Effector memory CD8-positive, alpha-beta T cell (primary cell): ENCODE data around the gene ZC3HAV1.
A peak's percentile ranks its signal among the peaks of the same experiment; 100 is the strongest.
"Not testable (repeated sequence)": the region's sequence is repeated elsewhere in the genome, so short reads cannot be mapped to it uniquely, and the experiment has no call there.

ENCODE experiments used
- ATAC-seq: fragments of 150-1000 bp; cut with Tn5 transposase; replicated peaks from 2 replicates; pipeline ENCODE4 v1.10.0; 2021; ENCODE audit warnings: mild to moderate bottlenecking, moderate library complexity
- DNase-seq, 3 experiments: peaks; one replicate each; pipeline ENCODE4 v3.0.0; 2021
- H3K27ac Mint-ChIP-seq, 2 donors: one replicate each; pipeline ENCODE4 v1.8.0; 2022; ENCODE audit warnings: mild to moderate bottlenecking in 2 of 2, mixed read lengths in 2 of 2, moderate library complexity in 2 of 2
- H3K27me3 Mint-ChIP-seq, 2 donors: one replicate each; pipeline ENCODE4 v1.8.0; 2022; ENCODE audit warnings: mixed read lengths in 2 of 2
- H3K36me3 Mint-ChIP-seq: one replicate; pipeline ENCODE4 v1.8.0; 2022; ENCODE audit warnings: mild to moderate bottlenecking, moderate library complexity, mixed read lengths; ENCODE audit not compliant: insufficient read depth
- H3K4me1 Mint-ChIP-seq, 2 donors: one replicate each; pipeline ENCODE4 v1.8.0; 2022; ENCODE audit warnings: low read depth in 2 of 2, mixed read lengths in 2 of 2
- H3K4me3 Mint-ChIP-seq, 2 donors: one replicate each; pipeline ENCODE4 v1.8.0; 2022; ENCODE audit warnings: mild to moderate bottlenecking in 2 of 2, mixed read lengths in 2 of 2, moderate library complexity in 2 of 2
- H3K9me3 Mint-ChIP-seq, 2 donors: one replicate each; pipeline ENCODE4 v1.8.0; 2022; ENCODE audit warnings: mixed read lengths in 2 of 2

Gene ZC3HAV1

DNA sequence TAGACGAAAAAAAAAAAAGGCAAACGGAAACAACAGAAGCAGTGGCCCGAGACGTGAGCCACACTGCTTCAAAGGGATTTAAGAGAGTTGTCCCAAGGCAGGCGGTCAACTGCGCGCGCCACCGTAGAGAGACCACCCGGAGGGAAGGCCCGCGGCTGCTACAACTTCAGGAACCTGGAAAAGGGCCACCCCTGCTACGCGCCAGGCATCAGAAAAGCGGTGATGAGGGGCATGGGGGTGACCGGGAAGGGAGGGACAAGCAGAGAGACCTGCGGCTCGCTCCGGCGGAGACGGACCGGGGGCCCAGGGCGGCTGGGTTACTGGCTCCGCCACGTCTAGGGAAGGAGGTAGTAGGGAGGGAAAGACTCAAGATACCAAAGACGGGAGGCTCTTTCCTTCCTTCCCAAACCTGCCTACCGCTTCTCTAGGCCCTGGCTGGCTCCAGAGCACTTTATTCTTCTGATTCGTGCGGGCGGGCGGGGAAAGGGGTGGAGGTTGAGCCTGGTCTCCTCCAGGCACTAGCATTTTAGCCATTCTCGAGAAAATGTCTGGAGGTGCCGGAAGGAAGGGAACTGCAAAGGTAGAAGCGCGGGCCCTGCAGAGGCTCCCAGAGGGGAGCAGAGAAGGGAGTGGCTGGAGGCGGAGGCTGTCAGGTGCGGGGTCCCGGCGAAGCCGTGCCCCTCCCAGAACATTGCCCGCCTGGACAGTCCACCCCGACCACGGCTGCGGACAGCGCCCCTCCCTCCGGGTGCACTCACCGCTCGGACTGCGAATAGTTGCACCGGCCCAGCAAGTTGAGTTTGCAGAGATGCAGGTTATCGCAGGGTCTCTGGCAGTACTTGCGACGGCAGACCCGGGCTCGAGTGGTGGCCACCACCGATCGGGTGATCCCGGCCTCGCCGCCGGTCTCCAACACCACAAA is 993 bp downstream of the ZC3HAV1 start:
- peaks cover 29 to 39% of the 10 kb centered on the region in 2 donors for H3K4me1 Mint-ChIP-seq
- DNase-seq (no peak), ATAC-seq (no peak)
- H3K9me3 Mint-ChIP-seq = peaks cover 3 to 9% of the 10 kb centered on the region in 2 donors
- peak overlapping the region; percentile 95 to 100 for H3K4me3 Mint-ChIP-seq
- no peaks in the 10 kb centered on the region for H3K27me3 Mint-ChIP-seq
- H3K36me3 Mint-ChIP-seq = peaks cover 60% of the 10 kb centered on the region
- H3K27ac Mint-ChIP-seq = peak overlapping the region; percentile 97 to 100

DNA sequence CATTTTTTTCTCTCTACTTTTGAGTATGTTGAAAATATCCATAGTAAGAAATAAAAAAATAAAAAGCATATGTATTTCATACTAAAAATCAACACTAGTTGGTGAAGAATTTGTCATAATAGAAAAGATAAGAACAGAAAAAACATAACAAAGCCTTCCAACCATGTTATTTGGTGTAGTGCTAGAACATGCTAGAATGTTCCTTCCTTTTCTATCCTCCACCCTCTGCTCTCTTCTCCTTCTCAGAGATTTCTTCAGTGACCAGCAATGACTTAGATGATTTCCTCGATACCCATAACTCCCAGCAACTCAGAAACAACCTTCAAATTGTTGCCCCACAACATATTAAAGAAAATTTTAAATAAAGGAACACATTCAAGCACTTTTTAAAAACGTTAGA is 2.6 kb downstream of the ZC3HAV1 start:
- peak overlapping the region; percentile 97 to 100 for H3K27ac Mint-ChIP-seq
- peaks cover 63% of the 10 kb centered on the region for H3K36me3 Mint-ChIP-seq
- DNase-seq = no peak
- peak overlapping the region; percentile 95 to 100 for H3K4me3 Mint-ChIP-seq
- no peaks in the 10 kb centered on the region for H3K27me3 Mint-ChIP-seq
- no peak for ATAC-seq
- H3K9me3 Mint-ChIP-seq = peaks cover 3 to 7% of the 10 kb centered on the region in 2 donors
- H3K4me1 Mint-ChIP-seq = peaks cover 32 to 48% of the 10 kb centered on the region in 2 donors

DNA sequence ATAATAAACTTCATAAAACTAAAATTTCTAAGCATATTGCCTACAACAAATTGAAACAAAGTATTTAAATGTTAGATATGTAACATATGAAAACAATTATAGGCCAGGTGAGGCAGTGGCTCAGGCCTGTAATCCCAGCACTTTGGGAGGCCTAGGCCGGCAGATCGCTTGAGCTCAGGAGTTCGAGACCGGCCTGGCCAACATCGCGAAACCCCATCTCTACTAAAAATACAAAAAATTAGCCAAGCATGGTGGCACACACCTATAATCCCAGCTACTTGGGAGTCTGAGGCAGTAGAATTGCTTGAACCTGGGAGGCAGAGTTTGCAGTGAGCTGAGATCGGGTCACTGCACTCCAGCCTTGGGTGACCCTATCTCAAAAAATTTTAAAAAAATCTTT is 3.3 kb downstream of the ZC3HAV1 start:
- Mint-ChIP-seq H3K27ac (peak overlapping the region; percentile 56 to 97), H3K4me1 (peaks cover 27 to 45% of the 10 kb centered on the region in 2 donors), H3K4me3 (peak overlapping the region; percentile 95 to 100), H3K36me3 (peaks cover 65% of the 10 kb centered on the region)
- not testable (repeated sequence) for DNase-seq, H3K9me3 Mint-ChIP-seq, ATAC-seq, H3K27me3 Mint-ChIP-seq

DNA sequence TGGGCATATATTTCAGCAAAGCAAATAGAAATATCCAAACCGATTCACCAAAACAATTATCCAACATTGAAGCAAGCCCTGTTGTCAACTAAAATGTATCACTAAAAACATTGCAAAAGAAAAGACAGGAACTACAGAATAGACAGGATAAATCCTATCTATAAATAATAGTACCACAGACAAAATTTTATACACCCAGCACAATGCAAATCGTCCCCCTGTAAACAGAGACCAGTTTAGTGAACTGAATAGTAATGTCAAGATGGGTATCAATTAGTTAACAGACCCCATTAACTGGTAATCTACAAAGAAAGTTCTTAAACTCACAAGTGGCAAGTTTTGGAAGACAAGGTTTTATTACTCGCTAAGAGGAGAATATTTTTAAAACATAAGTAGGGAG is 4.0 kb downstream of the ZC3HAV1 start:
- H3K27me3 Mint-ChIP-seq = no peaks in the 10 kb centered on the region
- H3K4me3 Mint-ChIP-seq = peak overlapping the region; percentile 95 to 100
- peaks cover 30 to 51% of the 10 kb centered on the region in 2 donors for H3K4me1 Mint-ChIP-seq
- DNase-seq (no peak), ATAC-seq (no peak)
- peaks cover 73% of the 10 kb centered on the region for H3K36me3 Mint-ChIP-seq
- no peaks in the 10 kb centered on the region for H3K9me3 Mint-ChIP-seq
- H3K27ac Mint-ChIP-seq = peak overlapping the region; percentile 92 to 96

DNA sequence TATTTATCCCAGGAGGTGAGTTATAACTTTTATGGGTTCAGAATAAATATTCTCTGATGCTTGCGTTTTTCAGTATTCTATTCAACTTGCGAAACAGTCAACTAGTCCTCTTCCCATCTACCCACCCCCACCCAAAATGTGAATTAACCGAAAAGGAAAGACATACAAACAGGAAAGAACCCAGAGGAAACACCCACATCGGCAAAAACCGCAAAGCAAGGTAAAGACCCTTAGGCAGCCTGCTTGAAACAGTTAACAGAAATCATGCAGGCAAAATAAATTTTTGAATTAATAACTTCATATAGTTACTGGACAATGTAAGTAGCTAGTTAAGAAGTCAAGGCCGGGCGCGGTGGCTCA is 5.4 kb downstream of the ZC3HAV1 start:
- ATAC-seq (no peak), DNase-seq (no peak)
- Mint-ChIP-seq H3K27me3 (no peaks in the 10 kb centered on the region), H3K36me3 (peaks cover 73% of the 10 kb centered on the region), H3K4me1 (peaks cover 34 to 54% of the 10 kb centered on the region in 2 donors), H3K27ac (peak overlapping the region; percentile 92 to 96), H3K4me3 (peak overlapping the region; percentile 95 to 100), H3K9me3 (no peaks in the 10 kb centered on the region)

DNA sequence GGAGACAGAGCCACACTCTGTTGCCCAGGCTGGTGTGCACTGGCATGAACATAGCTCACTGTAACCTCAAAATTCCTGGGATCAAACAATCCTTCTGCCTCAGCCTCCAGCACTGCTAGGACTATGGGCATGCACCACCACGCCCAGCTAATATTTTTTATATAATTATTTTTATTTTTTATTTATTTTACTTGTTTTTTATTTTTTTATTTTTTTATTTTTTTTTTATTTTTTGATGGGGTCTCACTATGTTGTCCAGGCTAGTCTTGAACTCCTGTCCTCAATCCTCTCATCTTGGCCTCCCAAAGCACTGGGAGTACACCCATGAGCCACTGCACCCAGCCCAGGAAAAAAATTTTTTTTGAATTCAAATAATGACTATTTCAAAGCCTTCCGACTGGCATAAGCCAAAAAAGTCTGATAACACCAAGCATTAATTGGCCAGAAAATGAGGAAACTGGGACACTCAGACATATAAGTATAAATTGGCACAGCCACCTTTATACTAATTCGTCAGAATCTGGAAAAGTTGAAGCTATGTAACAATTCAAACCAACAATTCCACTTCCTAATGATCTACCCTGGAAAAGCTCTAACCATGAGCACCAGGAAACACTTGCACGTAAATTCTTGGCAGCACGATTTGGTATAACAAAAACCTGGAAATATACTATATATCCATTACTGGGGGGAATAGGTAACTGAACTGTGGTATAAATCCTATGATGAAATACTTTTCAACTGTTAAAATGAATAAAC is 6.3 kb downstream of the ZC3HAV1 start:
- Mint-ChIP-seq H3K4me1 (peaks cover 38 to 55% of the 10 kb centered on the region in 2 donors), H3K4me3 (peak overlapping the region; percentile 95 to 100), H3K9me3 (no peaks in the 10 kb centered on the region), H3K27me3 (no peaks in the 10 kb centered on the region), H3K27ac (peak overlapping the region; percentile 92 to 96), H3K36me3 (peaks cover 75% of the 10 kb centered on the region)
- DNase-seq (no peak), ATAC-seq (no peak)

DNA sequence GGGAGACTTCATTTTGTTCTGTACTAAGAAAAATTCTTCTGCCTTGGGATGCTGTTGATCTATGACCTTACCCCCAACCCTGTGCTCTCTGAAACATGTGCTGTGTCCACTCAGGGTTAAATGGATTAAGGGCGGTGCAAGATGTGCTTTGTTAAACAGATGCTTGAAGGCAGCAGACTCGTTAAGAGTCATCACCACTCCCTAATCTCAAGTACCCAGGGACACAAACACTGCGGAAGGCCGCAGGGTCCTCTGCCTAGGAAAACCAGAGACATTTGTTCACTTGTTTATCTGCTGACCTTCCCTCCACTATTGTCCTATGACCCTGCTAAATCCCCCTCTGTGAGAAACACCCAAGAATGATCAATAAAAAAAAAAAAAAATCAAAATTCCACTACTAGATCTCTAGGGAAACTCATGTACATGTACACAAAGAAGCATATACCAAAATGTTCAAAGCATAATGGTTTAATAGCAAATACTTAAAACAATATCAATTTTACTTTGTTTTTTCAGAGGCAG is 7.8 kb downstream of the ZC3HAV1 start:
- H3K4me3 Mint-ChIP-seq = peak overlapping the region; percentile 78 to 95
- not testable (repeated sequence) for H3K9me3 Mint-ChIP-seq, DNase-seq, ATAC-seq, H3K27me3 Mint-ChIP-seq
- peak overlapping the region; percentile 90 to 92 for H3K27ac Mint-ChIP-seq
- peaks cover 38 to 54% of the 10 kb centered on the region in 2 donors for H3K4me1 Mint-ChIP-seq
- peaks cover 76% of the 10 kb centered on the region for H3K36me3 Mint-ChIP-seq

DNA sequence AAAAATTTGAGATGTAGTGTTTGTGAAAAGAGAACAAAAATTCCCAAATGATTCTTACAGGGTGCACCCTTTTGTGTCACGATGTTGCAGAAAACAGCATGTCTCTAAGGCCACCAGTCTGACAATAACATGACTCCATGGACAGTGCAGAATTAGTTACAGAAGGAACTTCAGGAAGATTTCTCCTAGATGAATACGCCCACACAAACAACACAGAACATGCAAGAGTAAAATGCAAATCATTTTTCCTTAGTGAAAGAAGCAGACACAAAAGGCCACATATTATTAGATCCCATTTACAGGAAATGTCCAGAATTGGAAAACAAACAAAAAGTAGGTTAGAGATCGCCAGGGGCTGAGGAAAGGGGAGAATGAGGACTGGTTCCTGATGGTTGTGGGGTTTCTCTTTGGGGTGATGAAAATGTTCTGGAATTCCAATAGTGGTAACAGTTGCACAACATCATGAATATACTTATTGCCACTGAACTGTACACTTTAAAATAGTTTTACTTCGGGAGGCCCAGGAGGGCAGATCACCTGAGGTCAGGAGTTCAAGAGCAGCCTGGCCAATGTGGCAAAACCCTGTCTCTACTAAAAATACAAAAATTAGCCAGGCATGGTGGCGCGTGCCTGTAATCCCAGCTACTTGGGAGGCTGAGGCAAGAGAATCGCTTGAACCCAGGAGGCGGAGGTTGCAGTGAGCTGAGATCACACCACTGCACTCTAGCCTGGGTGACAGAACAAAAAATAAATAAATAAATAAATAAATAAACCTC is 10.2 kb downstream of the ZC3HAV1 start:
- ATAC-seq (no peak), DNase-seq (no peak)
- Mint-ChIP-seq H3K36me3 (peaks cover 91% of the 10 kb centered on the region), H3K4me1 (peaks cover 46 to 68% of the 10 kb centered on the region in 2 donors), H3K9me3 (no peaks in the 10 kb centered on the region), H3K27ac (peak overlapping the region; percentile 90 to 91), H3K27me3 (no peaks in the 10 kb centered on the region), H3K4me3 (peak overlapping the region; percentile 78 to 95)

DNA sequence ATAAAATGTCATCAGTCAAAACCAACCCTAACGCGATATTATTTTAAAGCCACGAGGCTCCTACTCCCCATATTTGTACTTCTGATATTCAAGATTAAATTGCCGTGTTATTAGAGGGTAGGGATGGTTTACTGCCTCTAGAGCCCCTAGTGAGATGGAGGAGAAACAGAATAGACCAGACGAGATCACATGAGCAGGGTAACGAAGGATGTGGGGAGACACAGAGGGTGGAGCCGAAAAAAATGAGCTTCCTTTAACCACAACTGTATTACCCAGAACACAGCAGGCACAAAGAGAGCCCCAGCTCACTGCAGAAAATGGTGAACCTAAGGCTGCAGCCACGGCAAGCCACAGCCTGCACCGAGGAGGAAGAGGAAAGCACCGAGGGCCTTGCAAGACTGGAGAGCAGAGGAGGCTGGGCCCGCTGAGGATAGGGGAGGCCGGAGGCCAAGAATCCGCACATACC is 14.3 kb downstream of the ZC3HAV1 start:
- H3K4me3 Mint-ChIP-seq = peak overlapping the region; percentile 85 to 95

DNA sequence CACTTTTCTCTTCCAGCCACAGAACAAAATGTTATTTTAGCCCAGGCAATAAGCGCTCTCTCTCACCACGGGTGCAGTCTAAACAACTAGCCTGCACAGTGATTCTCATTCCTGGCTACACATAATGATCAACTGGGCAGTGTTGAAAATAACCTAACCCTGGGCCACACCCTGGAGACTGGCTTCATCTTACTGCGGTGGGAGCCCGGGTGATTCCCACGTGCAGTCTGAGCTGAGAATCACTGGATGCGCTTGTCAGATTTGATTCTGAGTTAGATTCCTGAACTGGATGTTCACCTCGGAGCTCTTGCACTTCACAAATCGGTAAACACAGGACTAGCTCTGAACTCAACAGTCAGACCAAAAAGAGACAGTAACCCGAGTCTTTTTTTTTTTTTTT is 14.9 kb downstream of the ZC3HAV1 start:
- Mint-ChIP-seq H3K36me3 (peaks cover 92% of the 10 kb centered on the region), H3K4me3 (peak overlapping the region; percentile 85 to 95), H3K27me3 (no peaks in the 10 kb centered on the region), H3K27ac (peak overlapping the region; percentile 82 to 89), H3K9me3 (no peaks in the 10 kb centered on the region), H3K4me1 (peaks cover 63 to 70% of the 10 kb centered on the region in 2 donors)
- peak; percentile 5 for ATAC-seq
- DNase-seq = no peak

More for the DNA sequence above, 14.3 kb downstream of the ZC3HAV1 start:
- ATAC-seq = peak; percentile 91
- H3K27me3 Mint-ChIP-seq = no peaks in the 10 kb centered on the region
- H3K4me1 Mint-ChIP-seq = peaks cover 64 to 73% of the 10 kb centered on the region in 2 donors
- DNase-seq = peak; percentile 74 to 77 (median 77)
- H3K9me3 Mint-ChIP-seq = no peaks in the 10 kb centered on the region
- peaks cover 91% of the 10 kb centered on the region for H3K36me3 Mint-ChIP-seq
- H3K27ac Mint-ChIP-seq = peak overlapping the region; percentile 82 to 89

DNA sequence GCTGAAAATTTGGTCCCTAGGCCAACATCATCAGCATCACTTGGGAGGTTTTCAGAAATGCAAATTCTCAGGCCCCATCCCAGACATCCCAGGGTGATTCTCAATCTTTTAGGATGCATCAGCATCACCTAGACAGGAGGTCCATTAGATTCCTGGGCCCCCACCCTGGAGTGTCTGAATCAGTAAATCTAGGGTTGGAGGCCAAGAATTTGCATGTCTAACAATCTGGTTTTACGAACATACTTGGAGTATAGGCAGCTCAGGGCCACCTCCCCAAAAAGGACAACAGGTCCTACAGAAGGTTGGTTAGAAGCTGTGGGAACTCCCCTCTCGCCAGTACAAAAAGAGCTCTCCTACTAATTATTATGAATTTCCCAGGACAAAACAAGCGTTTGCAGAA is 15.5 kb downstream of the ZC3HAV1 start:
- H3K4me3 Mint-ChIP-seq = peak overlapping the region; percentile 85 to 95
- H3K27me3 Mint-ChIP-seq = no peaks in the 10 kb centered on the region
- peaks cover 61 to 70% of the 10 kb centered on the region in 2 donors for H3K4me1 Mint-ChIP-seq

DNA sequence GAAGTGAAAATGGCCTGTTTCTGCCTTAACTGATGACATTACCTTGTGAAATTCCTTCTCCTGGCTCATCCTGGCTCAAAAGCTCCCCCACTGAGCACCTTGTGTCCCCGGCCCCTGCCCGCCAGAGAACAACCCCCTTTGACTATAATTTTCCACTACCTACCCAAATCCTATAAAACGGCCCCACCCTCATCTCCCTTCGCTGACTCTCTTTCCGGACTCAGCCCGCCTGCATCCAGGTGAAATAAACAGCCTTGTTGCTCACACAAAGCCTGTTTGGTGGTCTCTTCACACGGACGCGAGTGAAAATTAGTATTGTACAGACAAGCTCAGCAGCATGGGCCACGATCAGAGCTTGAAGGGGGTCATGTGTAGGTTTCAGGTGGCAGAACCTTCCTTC is 16.0 kb downstream of the ZC3HAV1 start:
- H3K36me3 Mint-ChIP-seq = peaks cover 92% of the 10 kb centered on the region
- H3K9me3 Mint-ChIP-seq, H3K27me3 Mint-ChIP-seq, DNase-seq, ATAC-seq: not testable (repeated sequence)
- H3K4me1 Mint-ChIP-seq = peaks cover 59 to 71% of the 10 kb centered on the region in 2 donors
- H3K27ac Mint-ChIP-seq = peak overlapping the region; percentile 82 to 89
- peak overlapping the region; percentile 85 to 95 for H3K4me3 Mint-ChIP-seq

More for the DNA sequence above, 15.5 kb downstream of the ZC3HAV1 start:
- peaks cover 92% of the 10 kb centered on the region for H3K36me3 Mint-ChIP-seq
- H3K9me3 Mint-ChIP-seq = no peaks in the 10 kb centered on the region
- DNase-seq = no peak
- peak overlapping the region; percentile 82 to 89 for H3K27ac Mint-ChIP-seq
- ATAC-seq = no peak
